Endothelial cell of umbilical vein (primary cell): ENCODE data around the gene HAUS3. TPM values are rescaled to one million over a fixed set of nuclear protein-coding genes. Genes with fewer than 3 reads are reported as not detected.
A peak's percentile ranks its signal among the peaks of the same experiment; 100 is the strongest.

Source experiments
- BruUV-seq: library from RNA; stranded (reverse); fragments of 400-500 nt; replicated peaks from 2 replicates; lab custom pipeline; 2021; lab: Mats Ljungman, UMichigan
- CTCF ChIA-PET: fragments of 300-600, 350-600 bp; sonication (Branson Sonifier 250); formaldehyde crosslinking; loops from one replicate; lab custom pipeline; 2021; ENCODE audit warnings: antibody characterized with exemption, inconsistent platforms; lab: Charles Lee
- POLR2A ChIA-PET: fragments of 300-600, 350-600 bp; sonication (Branson Sonifier 250); formaldehyde crosslinking; loops from one replicate; lab custom pipeline; 2021; ENCODE audit warnings: antibody characterized with exemption, inconsistent platforms; lab: Charles Lee
- DNase-seq: peaks from one replicate; pipeline ENCODE4 v3.0.0-alpha.2; 2011; ENCODE audit warnings: low read depth, low spot score
- FAIRE-seq: peaks from 2 replicates; lab custom pipeline; 2011; peaks lifted over from hg19 to GRCh38; lab: Jason Lieb, UNC
- H2AFZ ChIP-seq: 2 replicates; pipeline ENCODE4 v1.6.0; 2012; ENCODE audit warnings: low read depth, low read length, control low read depth, inconsistent platforms
- H3K27ac ChIP-seq: 2 replicates; pipeline ENCODE4 v1.5.1; 2011; ENCODE audit warnings: low read depth, mild to moderate bottlenecking, control low read depth, low read length, moderate library complexity; ENCODE audit not compliant: insufficient read depth
- H3K27me3 ChIP-seq, 2 experiments: 2 replicates each; pipeline versions ENCODE4 v1.6.0 to v1.6.1; 2011; ENCODE audit warnings: low read length in 2 of 2, mixed read lengths in 1 of 2; ENCODE audit not compliant: control insufficient read depth in 2 of 2, insufficient read depth in 2 of 2
- H3K36me3 ChIP-seq, 2 experiments: 2 replicates in 1 of 2; 3 replicates in 1 of 2; pipeline ENCODE4 v1.5.1; 2011; ENCODE audit warnings: low read length in 2 of 2, mild to moderate bottlenecking in 1 of 2, moderate library complexity in 1 of 2; ENCODE audit not compliant: control insufficient read depth in 2 of 2, insufficient read depth in 2 of 2; ENCODE audit errors: extremely low read depth in 1 of 2
- H3K4me1 ChIP-seq: 3 replicates; pipeline ENCODE4 v1.5.1; 2011; ENCODE audit warnings: mild to moderate bottlenecking, low read length; ENCODE audit not compliant: control insufficient read depth, insufficient read depth; ENCODE audit errors: extremely low read depth
- H3K4me2 ChIP-seq: 2 replicates; pipeline ENCODE4 v1.6.1; 2011; ENCODE audit warnings: low read length, control low read depth, mixed read lengths; ENCODE audit not compliant: insufficient read depth
- H3K4me3 ChIP-seq, 3 experiments: fragments of 200-600 bp in 1 of 3; sonication (generic), shearing (Covaris generic) in 1 of 3; replicated peaks in 1 of 3; 2 replicates each; pipeline ENCODE4 v1.5.1; 2011 to 2016; ENCODE audit warnings: control low read depth in 3 of 3, low read length in 3 of 3, mild to moderate bottlenecking in 2 of 3, inconsistent platforms in 1 of 3, low read depth in 1 of 3, moderate library complexity in 1 of 3; ENCODE audit not compliant: insufficient read depth in 1 of 3
- H3K79me2 ChIP-seq: 2 replicates; pipeline ENCODE4 v1.6.0; 2012; ENCODE audit warnings: low read length, inconsistent platforms; ENCODE audit not compliant: control insufficient read depth, insufficient read depth
- H3K9ac ChIP-seq: replicated peaks from 2 replicates; pipeline ENCODE3; 2011; ENCODE audit warnings: low read length, control low read depth; ENCODE audit not compliant: insufficient read depth; ENCODE audit errors: extremely low read depth
- H3K9me1 ChIP-seq: replicated peaks from 3 replicates; pipeline ENCODE4 v1.6.0; 2011; ENCODE audit warnings: mild to moderate bottlenecking, low read length; ENCODE audit not compliant: control insufficient read depth, insufficient read depth; ENCODE audit errors: extremely low read depth
- H3K9me3 ChIP-seq: replicated peaks from 2 replicates; pipeline ENCODE4 v1.5.1; 2012; ENCODE audit warnings: low read length, inconsistent platforms; ENCODE audit not compliant: control insufficient read depth, insufficient read depth
- H4K20me1 ChIP-seq: replicated peaks from 2 replicates; pipeline ENCODE3; 2011; ENCODE audit warnings: mild to moderate bottlenecking, low read length; ENCODE audit not compliant: control insufficient read depth, insufficient read depth; ENCODE audit errors: extremely low read depth
- GATA2 ChIP-seq: IDR thresholded peaks from 2 replicates; pipeline ENCODE4 v1.7.0; 2011; ENCODE audit warnings: low read depth, mild to moderate bottlenecking, moderate library complexity, mixed read lengths, low read length; ENCODE audit not compliant: insufficient read length, insufficient read depth
- dilution Hi-C: fragments of 300-500 bp; cut with MboI; formaldehyde crosslinking; loops from one replicate; pipeline ENCODE4 v1.15.0; 2019; ENCODE audit warnings: low sequenced_read_pairs; ENCODE audit not compliant: extremely low pct_ligation_motif_present
- intact Hi-C: fragments of 100-400 bp; cut with micrococcal nuclease; formaldehyde crosslinking; loops from one replicate; pipeline ENCODE4 v1.10.0; 2022
- polyA plus RNA-seq, 4 experiments: library from polyadenylated mRNA; depleted of rRNA in 3 of 4; stranded (reverse) in 3 of 4; unstranded in 1 of 4; fragments of >200 nt; gene quantifications; 2 replicates each; pipeline versions ENCODE4 v1.2.1 to v1.2.3, GENCODE V29; 2011 to 2012; ENCODE audit warnings: missing spikeins in 1 of 4
- total RNA-seq: library from RNA; stranded (reverse); gene quantifications from 2 replicates; pipeline ENCODE4 v1.2.3, GENCODE V29; 2021
- TF ChIP-seq, protein P1 (sequence below), 2 donors: IDR thresholded peaks; 1 replicate in 1 of 2; 2 replicates in 1 of 2; pipeline ENCODE4 v1.5.1; 2011; ENCODE audit warnings: low read length in 2 of 2, mild to moderate bottlenecking in 2 of 2, moderate library complexity in 2 of 2, control low read depth in 1 of 2, inconsistent platforms in 1 of 2, low read depth in 1 of 2; ENCODE audit not compliant: insufficient read depth in 1 of 2; ENCODE audit errors: extremely low read depth in 1 of 2

Gene HAUS3
- total and polyA plus RNA-seq, 2 donors (not counting 3 experiments of a cell fraction or from before 2014, with no cell fraction given) = 4.4 to 15.9 TPM

DNA sequence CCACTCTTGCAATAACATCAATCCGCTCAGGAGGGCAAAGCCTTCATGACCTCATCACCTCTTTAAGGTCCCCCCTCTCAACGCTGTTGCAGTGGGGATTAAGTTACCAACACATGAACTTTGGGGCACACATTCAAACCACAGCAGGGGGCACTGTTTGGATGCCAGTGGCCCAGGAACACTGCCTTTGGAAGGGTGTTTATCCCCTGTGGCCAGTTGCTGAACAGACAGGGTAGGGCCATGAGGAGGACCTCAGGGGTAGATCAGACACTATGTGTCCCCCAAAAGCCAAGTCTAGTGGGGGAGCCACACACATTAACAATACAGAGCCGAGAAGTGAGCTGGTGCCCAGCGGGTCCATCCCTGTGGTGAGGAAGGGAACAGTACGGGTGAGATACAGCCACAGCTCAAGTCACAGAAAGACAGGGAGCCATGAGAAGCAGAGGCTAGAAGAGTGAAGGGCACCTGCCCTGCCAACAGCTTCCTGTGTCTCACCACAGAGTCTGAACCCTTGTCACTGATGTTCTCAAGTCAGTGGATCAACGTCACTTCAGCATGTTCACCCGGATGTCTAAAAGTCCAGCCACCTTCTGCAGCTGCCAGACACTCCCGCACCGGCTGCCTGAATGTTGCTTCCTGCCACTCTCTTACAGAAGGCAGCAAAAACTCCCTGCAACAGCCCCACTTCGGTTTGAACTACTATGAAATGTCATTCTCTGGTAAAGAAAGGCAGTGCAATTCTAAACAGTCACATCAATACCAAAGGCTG lies 39.8 kb upstream of the HAUS3 start:
- POLR2A ChIA-PET = no interaction called here
- TF ChIP-seq, protein P1, sequence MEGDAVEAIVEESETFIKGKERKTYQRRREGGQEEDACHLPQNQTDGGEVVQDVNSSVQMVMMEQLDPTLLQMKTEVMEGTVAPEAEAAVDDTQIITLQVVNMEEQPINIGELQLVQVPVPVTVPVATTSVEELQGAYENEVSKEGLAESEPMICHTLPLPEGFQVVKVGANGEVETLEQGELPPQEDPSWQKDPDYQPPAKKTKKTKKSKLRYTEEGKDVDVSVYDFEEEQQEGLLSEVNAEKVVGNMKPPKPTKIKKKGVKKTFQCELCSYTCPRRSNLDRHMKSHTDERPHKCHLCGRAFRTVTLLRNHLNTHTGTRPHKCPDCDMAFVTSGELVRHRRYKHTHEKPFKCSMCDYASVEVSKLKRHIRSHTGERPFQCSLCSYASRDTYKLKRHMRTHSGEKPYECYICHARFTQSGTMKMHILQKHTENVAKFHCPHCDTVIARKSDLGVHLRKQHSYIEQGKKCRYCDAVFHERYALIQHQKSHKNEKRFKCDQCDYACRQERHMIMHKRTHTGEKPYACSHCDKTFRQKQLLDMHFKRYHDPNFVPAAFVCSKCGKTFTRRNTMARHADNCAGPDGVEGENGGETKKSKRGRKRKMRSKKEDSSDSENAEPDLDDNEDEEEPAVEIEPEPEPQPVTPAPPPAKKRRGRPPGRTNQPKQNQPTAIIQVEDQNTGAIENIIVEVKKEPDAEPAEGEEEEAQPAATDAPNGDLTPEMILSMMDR (IDR thresholded peaks at IDR 0.05; ENCODE audit: extremely low read depth in 1 of 2, insufficient read depth in 1 of 2, low read depth in 1 of 2, low read length in 2 of 2) = peak in 1 of 2 donors; percentile 21
- TF ChIP-seq GATA2 = no peak
- Histone ChIP-seq H3K27ac (no peak overlapping the region), H3K4me1 (peaks cover 13% of the 10 kb centered on the region), H3K36me3 (no peaks in the 10 kb centered on the region), H3K9ac (no peak overlapping the region), H2AFZ (no peak overlapping the region), H3K4me2 (no peak overlapping the region), H3K4me3 (no peak overlapping the region), H4K20me1 (no peaks in the 10 kb centered on the region), H3K79me2 (no peaks in the 10 kb centered on the region), H3K27me3 (no peaks in the 10 kb centered on the region), H3K9me3 (no peaks in the 10 kb centered on the region), H3K9me1 (no peaks in the 10 kb centered on the region)
- intact Hi-C loops (no loop called here), dilution Hi-C loops (no loop called here)
- no TSS peak for BruUV-seq
- no peak for DNase-seq
- CTCF ChIA-PET = interaction anchor here (1.0 to 1.1 kb wide), 2 partner anchors 62 to 160 kb away, joined by 3 read pairs; no protein-coding TSS in a partner anchor
- no peak for FAIRE-seq
